Tibial nerve (tissue), 4 donors: ENCODE data around the gene SLC6A6. TPM values are rescaled to one million over a fixed set of nuclear protein-coding genes. Genes with fewer than 3 reads are reported as not detected.

Experiments
- DNase-seq, 2 donors: peaks; one replicate each; pipeline ENCODE4 v3.0.0-alpha.2; 2019; ENCODE audit warnings: low spot score in 2 of 2
- H3K27ac ChIP-seq, 4 donors: fragments of 200-600 bp; sonication (generic) in 3 of 4; one replicate each; pipeline ENCODE4 v1.5.1; 2017 to 2019; ENCODE audit warnings: mild to moderate bottlenecking in 1 of 4
- H3K27me3 ChIP-seq, 2 donors: fragments of 200-600 bp; sonication (generic) in 1 of 2; one replicate each; pipeline versions ENCODE4 v1.5.1 to v1.6.0; 2017 to 2019
- H3K36me3 ChIP-seq, 3 donors: fragments of 200-600 bp; sonication (generic); one replicate each; pipeline ENCODE4 v1.5.1; 2018 to 2019
- H3K4me1 ChIP-seq, 4 donors: fragments of 200-600 bp; sonication (generic) in 3 of 4; one replicate each; pipeline ENCODE4 v1.5.1; 2017 to 2019
- H3K4me3 ChIP-seq, 4 donors: fragments of 200-600 bp; sonication (generic) in 3 of 4; one replicate each; pipeline ENCODE4 v1.5.1; 2017 to 2019; ENCODE audit warnings: mild to moderate bottlenecking in 1 of 4, moderate library complexity in 1 of 4
- H3K9me3 ChIP-seq, 4 donors: fragments of 200-600 bp; sonication (generic) in 3 of 4; one replicate each; pipeline ENCODE4 v1.5.1; 2017 to 2019
- CTCF ChIP-seq, 5 experiments: fragments of 200-600 bp in 3 of 5; fragments of 450-650 bp in 2 of 5; sonication (generic) in 3 of 5; IDR thresholded peaks; one replicate each; pipeline ENCODE4 v1.5.1; 2016 to 2019; ENCODE audit warnings: antibody characterized with exemption in 5 of 5, mild to moderate bottlenecking in 3 of 5, moderate library complexity in 2 of 5
- EP300 ChIP-seq, 2 donors: sonication (generic); formaldehyde crosslinking; IDR thresholded peaks; one replicate each; pipeline ENCODE4 v1.6.1; 2017; ENCODE audit warnings: antibody characterized with exemption in 2 of 2, mild to moderate bottlenecking in 1 of 2
- POLR2A ChIP-seq, 2 donors: fragments of 450-650 bp; IDR thresholded peaks; one replicate each; pipeline ENCODE4 v1.6.1; 2017; ENCODE audit warnings: antibody characterized with exemption in 2 of 2, mild to moderate bottlenecking in 2 of 2, moderate library complexity in 2 of 2
- WGBS, 2 donors: methylation state at CpG; one replicate each; pipeline ENCODE4 v1.1.5; 2018; 5-methylcytosine and 5-hydroxymethylcytosine counted together
- total RNA-seq, 4 donors: library from RNA; depleted of rRNA; stranded (reverse); fragments of >200 nt; gene quantifications; one replicate each; pipeline ENCODE4 v1.1.0, GENCODE V29; 2016

The SLC6A6 gene
- total RNA-seq, 4 donors from 2014 or later = 11.8 to 24.9 (median 13.5) TPM

- peaks cover 0 to 57% (median 35%) of the 10 kb centered on the region in 4 donors for H3K4me1 ChIP-seq
- no peak for DNase-seq
- TF ChIP-seq CTCF (IDR thresholded peaks at IDR 0.05) = no peak
- no peak for TF ChIP-seq POLR2A (IDR thresholded peaks at IDR 0.05)
- no peak for TF ChIP-seq EP300 (IDR thresholded peaks at IDR 0.05)
- H3K27ac ChIP-seq = peak overlapping the region in 1 of 4 donors; percentile 1
- no peaks in the 10 kb centered on the region for H3K9me3 ChIP-seq
- no peaks in the 10 kb centered on the region for H3K27me3 ChIP-seq
- no peaks in the 10 kb centered on the region for H3K36me3 ChIP-seq
- H3K4me3 ChIP-seq = no peak overlapping the region
- WGBS, 2 donors = 84 to 87% methylated on average over 5 of the region's 5 CpGs
Observed at GRCh38 chr3:14429237-14429636, 26.8 kb downstream of the SLC6A6 start.

- peak overlapping the region in 1 of 4 donors; percentile 1 for H3K27ac ChIP-seq
- H3K36me3 ChIP-seq = no peaks in the 10 kb centered on the region
- no peak for DNase-seq
- H3K9me3 ChIP-seq = no peaks in the 10 kb centered on the region
- TF ChIP-seq CTCF (IDR thresholded peaks at IDR 0.05) (no peak), POLR2A (IDR thresholded peaks at IDR 0.05) (no peak), EP300 (IDR thresholded peaks at IDR 0.05) (no peak)
- H3K27me3 ChIP-seq = no peaks in the 10 kb centered on the region
- peaks cover 0 to 60% (median 36%) of the 10 kb centered on the region in 4 donors for H3K4me1 ChIP-seq
- H3K4me3 ChIP-seq = no peak overlapping the region
- WGBS, 2 donors = 89 to 96% methylated on average over 4 of the region's 4 CpGs
Observed at GRCh38 chr3:14429640-14430039, 27.2 kb downstream of the SLC6A6 start.

GRCh38 chr3:14430053-14430452, 27.6 kb downstream of the SLC6A6 start:
- H3K36me3 ChIP-seq = no peaks in the 10 kb centered on the region
- DNase-seq = no peak
- H3K27me3 ChIP-seq = no peaks in the 10 kb centered on the region
- no peak for TF ChIP-seq EP300 (IDR thresholded peaks at IDR 0.05)
- no peak for TF ChIP-seq CTCF (IDR thresholded peaks at IDR 0.05)
- TF ChIP-seq POLR2A (IDR thresholded peaks at IDR 0.05) = no peak
- whole genome bisulfite sequencing, 2 donors = 73 to 86% methylated on average over 5 of the region's 5 CpGs
- H3K4me1 ChIP-seq = peaks cover 0 to 62% (median 40%) of the 10 kb centered on the region in 4 donors
- H3K9me3 ChIP-seq = no peaks in the 10 kb centered on the region
- peak overlapping the region in 1 of 4 donors; percentile 1 for H3K27ac ChIP-seq
- H3K4me3 ChIP-seq = no peak overlapping the region

GRCh38 chr3:14430706-14431451, 28.5 kb downstream of the SLC6A6 start:
- H3K27ac ChIP-seq = peak overlapping the region in 3 of 4 donors; percentile 70 to 91 (median 72)
- H3K36me3 ChIP-seq = no peaks in the 10 kb centered on the region
- no peak overlapping the region for H3K4me3 ChIP-seq
- peaks cover 0 to 55% (median 41%) of the 10 kb centered on the region in 4 donors for H3K4me1 ChIP-seq
- no peak for DNase-seq
- H3K9me3 ChIP-seq = no peaks in the 10 kb centered on the region
- 84 to 91% methylated on average over 12 of the region's 12 CpGs for WGBS, 2 donors
- TF ChIP-seq EP300 (IDR thresholded peaks at IDR 0.05) (no peak), POLR2A (IDR thresholded peaks at IDR 0.05) (no peak), CTCF (IDR thresholded peaks at IDR 0.05) (no peak)
- no peaks in the 10 kb centered on the region for H3K27me3 ChIP-seq

- Histone ChIP-seq H3K4me1 (peaks cover 0 to 51% (median 41%) of the 10 kb centered on the region in 4 donors), H3K4me3 (no peak overlapping the region), H3K36me3 (no peaks in the 10 kb centered on the region), H3K9me3 (no peaks in the 10 kb centered on the region), H3K27ac (peak overlapping the region in 3 of 4 donors; percentile 70 to 91 (median 72)), H3K27me3 (no peaks in the 10 kb centered on the region)
- WGBS, 2 donors = 72 to 84% methylated on average over 10 of the region's 10 CpGs
- TF ChIP-seq EP300 (IDR thresholded peaks at IDR 0.05) (no peak), POLR2A (IDR thresholded peaks at IDR 0.05) (no peak), CTCF (IDR thresholded peaks at IDR 0.05) (no peak)
- DNase-seq = no peak
Observed at GRCh38 chr3:14431452-14431916, 29.1 kb downstream of the SLC6A6 start.
